ENCODE data around the gene HCN3.

- TF ChIP-seq ZBTB11 (tag by site-specific recombination; conservative IDR thresholded peaks at IDR 0.05; ENCODE audit: low read depth): no peak
- TF ChIP-seq PATZ1 (tag by site-specific recombination; IDR thresholded peaks at IDR 0.05): no peak
- TF ChIP-seq CTCF (tag by site-specific recombination; IDR thresholded peaks at IDR 0.05): no peak
- TF ChIP-seq HOXC10 (CRISPR knock-in tag; IDR thresholded peaks at IDR 0.05): no peak
These were observed 48.3 kb downstream of the HCN3 start for GRCh38 chr1:155325603-155325893.

Measured in HEK293 (cell line).